Left kidney (tissue), 2 donors: ENCODE data around the gene CARD16. TPM values are rescaled to one million over a fixed set of nuclear protein-coding genes. Genes with fewer than 3 reads are reported as not detected.
"Not testable (repeated sequence)": the region's sequence is repeated elsewhere in the genome, so short reads cannot be mapped to it uniquely, and the experiment has no call there.

Experiments
- DNase-seq: peaks from one replicate; pipeline ENCODE4 v3.0.0-alpha.2; 2013
- polyA plus RNA-seq: library from polyadenylated mRNA; unstranded; fragments of 120-200 nt; gene quantifications from one replicate; pipeline ENCODE4 v1.2.1, GENCODE V29; 2013; ENCODE audit not compliant: insufficient read length

Gene CARD16
- polyA plus RNA-seq, 1 donor, result 0.70 TPM

DNA sequence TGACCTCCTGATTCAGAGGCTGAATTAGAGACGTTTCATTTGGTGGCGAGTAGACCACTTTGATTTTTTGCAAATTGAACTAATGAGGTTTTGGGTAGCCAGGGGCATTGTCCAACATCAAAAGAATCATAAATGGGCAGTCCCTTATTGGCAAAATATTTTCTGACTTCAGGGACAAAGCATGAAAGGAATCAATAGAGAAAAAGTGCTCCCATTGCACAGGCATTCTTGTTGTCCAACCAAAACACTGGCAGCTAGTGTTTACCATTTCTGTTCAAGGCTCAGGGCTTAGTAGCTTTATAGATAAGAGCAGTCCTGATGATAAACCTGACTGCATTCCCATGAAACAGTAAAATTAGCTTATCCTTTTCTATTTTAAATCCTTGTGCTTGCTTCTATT is 6.4 kb upstream of the CARD16 start:
- DNase-seq, result no peak

DNA sequence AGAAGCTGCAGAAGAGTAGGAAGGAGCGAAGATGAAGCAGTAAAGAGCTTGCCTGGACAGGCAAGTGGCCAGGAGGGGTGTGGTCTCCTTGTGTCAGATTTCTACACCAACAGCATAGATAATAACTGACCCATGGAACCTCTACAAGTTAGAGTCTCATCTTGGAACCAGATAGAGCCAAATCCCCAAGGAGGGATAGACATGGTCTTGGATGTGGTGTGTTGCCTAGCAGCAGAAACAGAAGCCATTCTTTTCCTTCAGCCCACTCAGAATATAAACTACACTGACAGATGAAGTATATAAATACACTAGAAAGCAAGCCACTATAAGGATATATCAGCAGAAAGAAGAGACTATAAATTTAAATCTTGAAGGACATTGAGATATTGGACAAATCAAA is 4.3 kb upstream of the CARD16 start:
- no peak for DNase-seq

DNA sequence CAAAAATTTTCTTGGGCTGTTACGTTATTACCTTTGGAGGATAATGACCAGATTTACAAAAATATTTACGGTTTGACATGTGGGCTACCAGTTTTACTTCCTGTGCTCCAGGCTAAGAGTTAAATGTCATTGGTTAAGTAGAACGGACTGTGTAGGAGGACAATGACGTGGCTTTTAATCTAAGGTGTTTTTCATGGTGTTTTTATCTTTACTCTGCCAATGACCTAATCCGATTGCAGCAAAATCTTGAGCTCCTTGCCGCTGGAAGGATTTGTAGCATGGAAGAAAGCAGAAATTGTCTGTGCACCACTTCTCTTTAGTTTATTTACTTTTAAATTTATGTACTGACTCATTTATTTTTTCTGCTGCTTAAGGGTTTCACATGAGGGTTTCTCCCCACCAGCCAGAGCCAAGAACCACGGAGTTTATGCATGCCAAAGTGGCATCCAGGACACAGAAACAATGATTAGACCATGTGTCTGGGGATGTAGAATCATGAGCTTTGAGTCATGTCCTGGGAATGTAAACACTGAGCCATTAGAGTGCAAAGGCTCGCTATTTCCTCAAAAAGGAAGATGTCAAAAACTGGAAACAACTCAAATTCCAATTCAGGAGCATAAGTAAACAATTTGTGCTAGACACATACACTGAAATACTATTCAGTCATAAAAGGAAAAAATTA is 1.9 kb upstream of the CARD16 start:
- DNase-seq, result no peak

DNA sequence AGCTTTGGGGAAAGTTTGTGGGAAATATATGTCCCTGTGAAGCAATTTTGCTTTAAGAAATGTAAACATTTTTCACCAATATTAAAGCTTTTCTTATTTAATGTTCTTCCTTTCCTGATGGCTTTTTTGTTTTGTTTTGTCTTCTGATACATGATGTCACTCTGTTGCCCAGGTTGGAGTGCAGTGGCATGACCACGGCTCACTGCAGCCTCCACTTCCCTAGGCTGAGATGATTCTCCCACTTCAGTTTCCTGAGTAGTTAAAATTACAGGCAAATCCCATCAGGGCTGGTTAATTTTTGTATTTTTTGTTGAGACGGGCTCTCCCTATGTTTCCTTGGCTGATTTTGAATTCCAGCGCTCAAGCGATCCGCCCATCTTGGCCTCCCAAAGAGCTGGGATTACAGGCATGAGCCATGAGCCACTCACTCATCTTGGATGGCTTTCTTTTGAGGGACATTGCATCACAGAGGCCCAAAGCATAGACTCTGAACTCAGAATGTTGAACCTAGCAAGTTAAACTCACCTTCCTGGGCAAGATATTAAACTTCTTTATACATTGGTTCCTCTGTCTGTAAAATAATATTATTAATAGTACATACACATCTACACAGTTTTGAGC is 651 bp upstream of the CARD16 start:
- no peak for DNase-seq

DNA sequence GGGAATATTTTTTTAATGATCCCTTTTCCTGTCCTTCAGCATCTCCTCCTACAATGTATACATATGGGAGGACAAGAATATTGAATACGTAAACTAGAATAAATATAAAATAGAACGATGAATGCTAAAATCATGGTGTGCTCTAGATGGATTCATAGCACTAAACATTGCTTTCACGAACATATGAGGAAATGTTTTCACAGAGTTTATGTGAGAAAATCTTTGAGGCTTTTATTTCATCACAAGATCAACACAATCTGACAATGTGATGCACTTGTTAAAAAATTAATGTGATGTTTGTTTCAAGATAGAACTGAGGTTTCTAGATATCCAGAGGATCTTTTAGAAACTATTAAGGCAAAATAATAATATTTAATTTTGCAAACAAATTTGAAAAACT is 3.0 kb downstream of the CARD16 start:
- no peak for DNase-seq

DNA sequence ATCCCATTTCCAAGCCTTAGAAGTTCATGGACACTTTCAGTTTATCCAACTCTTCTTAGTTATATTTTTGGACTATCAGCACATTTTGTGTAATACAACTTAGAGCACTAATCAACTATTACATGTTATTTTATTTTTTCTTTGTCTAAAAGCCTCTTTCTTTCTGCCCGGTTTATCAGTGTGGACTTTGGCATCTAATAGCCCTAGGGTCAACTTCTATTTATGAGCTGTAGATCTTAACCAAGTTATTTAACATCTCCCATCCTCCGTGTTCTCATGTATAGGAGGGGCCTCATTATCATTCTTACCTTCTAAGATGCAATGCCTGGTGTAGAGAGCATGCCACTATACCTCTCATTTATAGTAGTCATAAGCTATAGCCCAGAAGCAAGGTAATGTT is 4.4 kb downstream of the CARD16 start:
- no peak for DNase-seq

DNA sequence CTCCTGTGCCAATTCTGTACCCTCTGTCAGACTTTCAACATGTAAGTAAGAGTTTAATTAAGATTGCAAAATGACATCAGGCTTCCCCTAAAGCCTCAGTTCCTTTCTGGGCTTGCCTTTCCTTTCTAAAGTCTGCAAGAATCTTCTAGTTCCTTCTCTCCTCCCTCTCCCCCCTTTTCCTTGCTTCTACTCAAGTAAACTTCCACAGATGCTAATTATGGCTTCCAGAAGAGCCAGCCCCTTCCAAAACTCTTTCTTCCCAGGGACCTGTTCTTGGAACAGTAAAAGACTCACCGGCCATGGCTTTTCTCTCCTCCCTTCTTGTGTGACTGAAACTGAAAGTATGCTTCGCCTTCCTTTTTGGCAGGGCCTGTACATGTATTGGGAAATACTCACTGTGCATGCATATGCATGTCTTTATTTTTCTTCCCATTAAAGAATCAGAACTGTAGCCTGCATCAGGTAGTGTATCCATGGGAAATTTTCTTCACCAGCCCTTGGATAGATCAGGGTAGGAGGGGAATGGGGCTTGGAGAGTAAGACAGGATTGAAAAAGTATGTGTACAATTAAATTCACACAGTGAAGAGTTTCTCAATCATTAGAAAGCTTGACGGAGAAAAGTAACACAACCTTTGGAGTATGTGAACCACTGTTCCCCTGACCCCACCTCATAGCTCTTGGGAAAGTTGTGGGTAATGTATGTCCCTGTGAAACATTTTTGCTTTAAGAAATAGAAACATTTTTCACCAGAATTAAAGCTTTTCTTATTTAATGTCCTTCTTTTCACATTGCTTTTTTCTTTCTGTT is 10.1 kb downstream of the CARD16 start, which contains the start of gene CASP1:
CASP1 (minus strand) TSS at position 332 of the 808 bp plus-strand sequence; CDS start at position 301, 31 bp downstream.
- no peak for DNase-seq

DNA sequence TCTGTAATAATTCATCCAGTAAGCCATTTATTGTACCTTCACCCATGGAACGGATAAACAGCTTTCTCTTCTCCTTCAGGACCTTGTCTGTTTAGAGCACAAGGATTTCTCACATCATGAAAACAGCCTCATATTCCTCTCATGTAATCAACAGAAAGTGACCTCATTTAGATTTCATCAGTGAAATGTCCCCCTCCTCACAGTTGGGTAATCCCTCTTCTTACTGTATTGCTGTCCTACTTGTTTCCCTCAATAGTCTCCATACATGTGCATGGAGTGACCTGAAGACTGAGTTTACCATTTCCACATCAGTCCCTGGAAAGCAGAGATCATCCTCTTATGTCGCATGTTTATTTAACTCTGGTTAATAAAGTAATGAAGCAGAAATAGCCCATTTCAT is 10.7 kb downstream of the CARD16 start:
- not testable (repeated sequence) for DNase-seq

DNA sequence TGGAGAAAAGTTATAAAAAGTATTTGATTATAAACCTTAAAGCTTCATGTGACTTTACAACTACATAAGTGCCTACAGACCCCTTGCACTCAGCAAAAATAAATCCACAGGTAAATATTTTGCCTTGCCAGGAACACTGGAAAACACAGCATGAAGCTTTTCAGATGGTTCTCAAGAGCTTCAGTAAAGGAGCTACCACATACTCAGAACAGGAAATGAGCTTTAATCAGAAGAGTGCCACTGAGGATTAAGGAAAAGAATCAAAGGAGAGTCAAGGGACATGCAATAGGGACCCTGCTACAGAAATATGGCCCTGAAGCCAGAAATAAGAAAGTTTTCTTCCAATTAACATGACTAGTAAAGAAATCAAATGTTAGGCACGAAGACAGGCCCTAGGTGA is 11.4 kb downstream of the CARD16 start:
- no peak for DNase-seq

DNA sequence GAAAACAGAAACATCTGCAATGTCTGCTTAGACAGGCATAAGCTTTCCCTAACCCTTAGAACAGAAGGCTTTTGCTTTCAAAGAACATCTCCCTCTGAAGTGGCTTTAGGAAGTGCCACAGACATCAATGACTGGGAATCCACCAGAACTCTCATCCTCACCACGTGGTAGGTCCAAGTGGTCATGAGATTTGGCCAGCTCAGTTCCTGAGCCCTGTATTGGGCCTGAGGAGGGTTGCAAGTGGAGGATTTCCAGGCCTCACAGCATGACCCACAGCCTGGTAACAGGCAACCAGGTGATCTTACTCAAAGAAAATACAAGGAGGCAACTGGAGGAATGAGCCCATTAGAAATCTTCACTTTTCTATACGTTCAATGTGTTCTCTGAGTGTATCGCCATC is 11.8 kb downstream of the CARD16 start:
- DNase-seq, result no peak

DNA sequence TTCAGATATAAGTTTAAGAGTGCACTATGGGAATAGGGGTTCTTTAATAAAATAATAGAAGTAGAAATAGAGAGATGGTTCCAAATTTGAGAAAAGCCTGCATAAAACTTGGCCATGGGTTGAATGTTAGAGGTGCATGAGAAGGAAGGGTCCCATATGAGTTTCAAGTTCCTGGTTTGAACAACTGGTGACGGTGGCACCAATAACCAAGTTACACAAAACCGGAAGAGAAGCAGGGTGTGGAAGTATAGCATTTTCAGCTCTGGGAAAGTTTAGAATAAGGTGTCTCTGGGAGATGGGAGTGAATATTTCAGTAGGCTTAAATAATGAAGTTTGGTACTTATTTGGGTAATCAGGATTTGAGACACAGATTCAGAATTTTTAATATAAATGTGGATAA is 12.6 kb downstream of the CARD16 start:
- DNase-seq, result no peak

DNA sequence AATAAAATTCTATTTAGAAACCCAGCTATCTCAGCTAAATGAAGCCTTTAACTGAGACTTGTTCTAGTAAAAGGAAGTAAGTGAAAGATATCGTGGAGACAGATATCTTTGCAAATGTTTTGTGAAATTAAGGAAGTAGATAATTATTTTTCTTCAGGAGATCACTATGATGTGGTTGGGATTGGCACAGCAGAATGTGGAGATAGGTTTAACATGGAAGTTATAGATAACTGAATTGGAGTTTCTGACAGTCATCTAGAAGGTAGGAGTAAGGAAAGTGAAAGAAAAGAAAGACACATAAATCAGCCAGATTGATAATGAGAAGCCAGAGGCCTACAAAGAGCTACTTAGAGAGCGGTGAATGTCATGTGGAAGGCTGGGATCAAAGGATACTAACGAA is 17.5 kb downstream of the CARD16 start:
- DNase-seq, result no peak

DNA sequence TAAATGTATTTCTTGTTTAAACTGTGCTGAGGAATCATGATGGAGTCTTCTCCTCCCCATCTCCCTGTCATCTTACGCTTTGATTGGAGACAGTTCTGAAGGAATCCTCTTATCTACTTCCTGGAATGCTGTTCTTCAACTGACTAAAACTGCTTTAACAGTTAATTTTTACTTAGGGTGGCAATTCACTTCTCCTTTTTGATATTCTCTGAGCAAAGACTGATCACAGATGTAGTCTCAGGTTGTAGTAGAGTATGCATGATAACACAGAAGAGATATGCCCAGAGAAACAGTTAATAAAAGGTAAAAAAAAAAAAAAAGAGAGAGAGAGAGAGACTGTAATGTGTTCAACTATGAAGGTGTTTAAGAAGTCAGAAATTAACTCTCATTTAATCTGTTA is 20.7 kb downstream of the CARD16 start:
- no peak for DNase-seq

DNA sequence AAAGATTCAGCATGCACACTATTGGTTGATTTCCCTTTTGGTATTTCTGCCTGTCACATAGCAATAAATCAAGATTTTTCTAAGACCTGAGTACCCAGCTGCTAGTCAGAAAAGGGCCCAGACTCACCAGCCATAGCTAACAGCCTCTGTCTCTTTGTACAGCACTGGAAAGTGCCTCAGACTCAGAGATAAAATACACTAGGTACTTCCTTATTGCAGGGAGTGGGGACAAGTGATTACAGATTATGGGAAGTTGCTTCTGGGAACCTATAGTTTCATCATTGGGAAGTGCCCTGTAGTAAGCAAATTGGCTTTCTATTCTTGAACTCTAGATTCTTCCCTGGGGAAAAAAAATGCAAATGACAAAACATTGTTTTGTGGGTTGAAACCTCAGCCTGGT is 22.1 kb downstream of the CARD16 start, which contains the start of gene CASP5:
CASP5 (minus strand) TSS at position 166 of the 400 bp plus-strand sequence; CDS start at position 134, 32 bp downstream.
- no peak for DNase-seq

DNA sequence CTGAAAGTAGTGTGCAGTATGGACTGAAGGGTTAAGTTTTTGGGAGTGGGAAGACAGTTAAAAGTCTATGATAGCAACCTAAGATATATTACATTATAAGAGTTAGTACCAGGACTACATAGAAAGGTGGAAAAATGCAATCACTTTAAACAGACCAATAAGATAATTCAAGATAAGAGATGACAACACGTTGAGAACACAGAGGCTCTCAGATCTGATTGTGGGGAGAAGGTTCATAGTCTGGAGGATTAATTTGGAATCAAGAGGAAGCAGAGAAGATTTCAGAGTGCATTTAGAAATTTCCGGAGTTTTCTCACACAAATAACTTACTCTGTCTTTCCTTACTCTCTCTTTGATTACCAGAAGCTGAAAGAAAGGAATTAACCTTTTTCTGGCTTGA is 22.6 kb downstream of the CARD16 start:
- no peak for DNase-seq

DNA sequence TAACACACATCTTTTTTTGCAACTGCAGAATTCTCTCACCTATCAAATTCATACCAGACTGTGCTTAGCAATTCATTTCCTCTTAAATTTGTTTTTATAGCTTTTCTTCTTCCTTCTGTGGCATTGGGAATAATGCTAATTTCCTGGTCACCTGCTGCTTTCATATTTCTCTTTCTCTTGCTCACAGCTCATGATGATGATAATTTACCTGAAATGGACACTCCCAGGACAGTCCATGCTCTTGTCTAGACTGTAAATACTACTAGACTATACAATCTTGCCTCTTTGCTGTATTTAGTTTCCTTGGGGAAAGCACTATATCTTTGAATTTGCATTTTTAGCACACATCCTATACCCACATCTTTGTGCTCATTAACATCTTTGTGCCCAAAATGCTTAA is 37.7 kb downstream of the CARD16 start:
- no peak for DNase-seq

DNA sequence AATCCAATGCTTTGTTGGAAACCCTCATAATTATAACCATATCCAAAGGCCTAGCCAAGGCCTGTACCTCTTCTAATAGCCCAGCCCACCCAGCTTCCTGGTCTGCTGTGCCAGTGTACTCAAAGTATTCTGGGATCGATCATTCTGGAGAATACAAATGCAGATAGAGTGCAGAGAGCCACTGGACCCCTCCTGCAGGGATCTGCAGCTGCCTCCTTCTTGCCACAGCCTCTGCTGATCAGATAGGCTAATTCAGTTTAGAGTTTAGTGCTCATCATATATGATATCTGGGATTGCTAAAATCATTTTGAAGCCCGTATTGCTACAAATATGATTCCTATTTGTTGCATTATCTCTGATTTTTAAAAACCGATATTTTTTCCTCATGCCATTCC is 39.7 kb downstream of the CARD16 start:
- no peak for DNase-seq

DNA sequence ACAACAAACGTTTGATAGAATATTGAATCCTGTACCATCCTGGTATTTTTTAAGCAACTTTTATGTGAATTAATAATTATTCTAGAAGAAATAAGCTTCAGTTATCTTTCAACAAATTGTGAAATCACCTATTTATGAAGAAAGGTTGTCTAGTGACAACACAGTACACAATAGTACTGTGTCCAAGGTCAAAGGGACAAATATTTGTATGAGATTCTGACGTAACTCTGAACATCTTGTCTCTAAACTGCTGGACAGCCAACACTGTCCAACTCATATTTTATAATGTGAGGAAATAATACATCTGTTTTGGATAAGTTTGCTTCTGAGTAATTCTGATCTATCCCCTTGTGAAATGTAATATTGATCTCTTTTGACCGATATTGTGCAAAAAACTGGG is 41.1 kb downstream of the CARD16 start:
- DNase-seq, result no peak

DNA sequence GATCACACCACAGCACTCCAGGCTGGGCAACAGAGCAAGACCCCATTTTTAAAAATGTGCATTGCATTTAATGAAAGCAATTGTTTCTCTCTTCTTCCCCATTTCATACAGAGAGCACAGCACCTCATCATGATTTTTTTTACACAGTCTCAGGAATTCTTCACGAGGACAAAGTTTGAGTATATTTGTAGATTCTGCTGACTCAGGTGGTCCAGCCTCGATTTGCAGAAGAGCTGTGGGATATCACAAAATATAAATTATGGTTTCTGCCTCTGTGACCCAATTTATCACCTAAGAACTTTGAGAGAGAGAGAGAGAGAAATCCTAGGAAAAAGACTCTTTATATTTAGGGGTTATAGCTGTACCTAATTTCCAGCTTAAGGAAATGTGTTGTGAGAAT is 42.0 kb downstream of the CARD16 start:
- no peak for DNase-seq

DNA sequence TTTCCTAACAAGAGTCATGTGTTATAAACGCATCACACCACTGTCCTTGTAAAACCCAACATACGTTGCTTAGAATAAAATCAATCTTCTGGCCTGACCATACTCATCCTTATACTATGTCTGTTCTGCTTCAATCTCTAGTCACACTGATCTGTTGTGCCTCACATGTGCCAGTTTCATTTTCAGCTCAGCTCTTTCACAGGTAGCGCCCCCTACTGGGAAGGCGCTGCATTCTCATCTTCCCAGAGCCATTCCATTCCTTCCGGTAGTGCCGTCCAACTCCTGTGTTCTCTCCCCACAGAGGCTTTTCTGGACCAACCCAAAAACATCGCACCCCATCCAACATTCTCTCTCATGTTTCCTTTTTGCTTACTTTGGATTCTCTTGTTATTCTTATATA is 44.3 kb downstream of the CARD16 start:
- no peak for DNase-seq

DNA sequence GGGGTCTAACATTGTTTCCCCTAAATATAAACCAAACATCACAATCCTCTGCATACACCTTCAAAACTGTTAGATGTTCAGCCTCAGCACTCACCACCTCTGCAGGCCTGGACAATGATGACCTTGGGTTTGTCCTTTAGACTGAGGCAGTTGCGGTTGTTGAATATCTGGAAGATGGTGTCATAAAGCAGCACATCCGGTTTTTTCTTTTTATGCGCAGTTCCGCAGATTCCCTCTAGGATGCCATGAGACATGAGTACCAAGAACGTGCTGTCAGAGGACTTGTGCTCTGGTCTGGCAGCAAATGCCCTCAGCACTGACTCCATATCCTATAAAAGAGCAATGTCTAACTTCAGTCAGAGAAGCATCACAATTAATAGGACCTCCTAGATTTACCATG is 45.0 kb downstream of the CARD16 start:
- no peak for DNase-seq

DNA sequence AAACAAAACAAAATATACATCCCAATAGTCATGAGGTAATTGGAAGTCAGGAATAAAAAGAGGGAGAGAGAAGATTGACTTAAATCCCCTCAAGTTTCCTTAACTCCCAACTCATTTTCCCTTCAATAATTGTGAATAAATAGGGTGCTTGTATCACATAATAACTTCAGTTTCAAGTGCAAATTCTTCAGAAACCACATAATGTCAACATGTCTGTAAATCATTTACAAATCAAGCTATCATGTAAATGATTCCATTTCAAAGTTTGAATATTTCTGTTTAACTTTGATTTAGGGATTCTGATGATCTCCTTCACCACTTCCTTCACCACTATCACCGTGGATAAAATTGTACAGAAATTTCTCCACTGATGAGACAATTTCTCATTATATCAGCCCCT is 45.4 kb downstream of the CARD16 start:
- no peak for DNase-seq

DNA sequence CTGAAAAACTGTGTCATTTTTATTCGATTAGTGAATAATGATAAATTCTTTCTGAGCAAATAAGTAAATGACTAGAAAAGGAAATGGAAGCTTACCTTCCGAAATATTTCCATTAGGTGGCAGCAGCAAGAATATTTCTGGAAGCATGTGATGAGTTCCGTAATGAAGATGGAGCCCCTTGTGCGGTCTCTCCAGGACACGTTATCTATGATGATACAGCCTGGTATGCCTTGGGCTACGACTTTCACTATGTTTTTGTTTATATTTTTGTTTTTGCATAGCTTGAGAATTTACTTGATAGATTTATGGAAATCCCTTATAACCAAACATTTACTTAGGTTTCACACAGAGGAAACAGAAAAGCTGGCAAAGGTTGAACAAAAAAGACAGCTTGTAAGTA is 47.8 kb downstream of the CARD16 start:
- DNase-seq, result no peak
